A549 (cell line): ENCODE data around the gene FRMD4A.

Experiments used
- BHLHE40 ChIP-seq: IDR thresholded peaks from 2 replicates; pipeline ENCODE4 v1.6.1; 2012; ENCODE audit warnings: low read depth, low read length, inconsistent platforms
- EHMT2 ChIP-seq: fragments of 200-600 bp; sonication (generic); IDR thresholded peaks from 2 replicates; pipeline ENCODE4 v1.6.1; 2016; ENCODE audit warnings: antibody characterized with exemption, low read depth, mild to moderate bottlenecking, moderate library complexity
- EP300 ChIP-seq, 2 experiments: fragments of >200 bp; sonication (Bioruptor Twin); formaldehyde crosslinking; IDR thresholded peaks; 2 replicates in 1 of 2; 3 replicates in 1 of 2; pipeline ENCODE4 v1.6.1; 2016 to 2017
- FOSL2 ChIP-seq, 2 experiments: fragments of 450-650 bp in 1 of 2; fragments of >200 bp in 1 of 2; sonication (Bioruptor Twin) in 1 of 2; formaldehyde crosslinking; IDR thresholded peaks; 2 replicates each; pipeline versions ENCODE4 v1.5.0 to v1.6.1; 2016 to 2020; ENCODE audit warnings: mild to moderate bottlenecking in 1 of 2, moderate library complexity in 1 of 2
- JUNB ChIP-seq: fragments of >200 bp; sonication (Bioruptor Twin); formaldehyde crosslinking; IDR thresholded peaks from 2 replicates; pipeline ENCODE4 v1.6.1; 2016
- POLR2A ChIP-seq: IDR thresholded peaks from 2 replicates; pipeline ENCODE4 v1.6.1; 2012; ENCODE audit warnings: mild to moderate bottlenecking, low read length
- RAD21 ChIP-seq, 2 experiments: fragments of >200 bp in 1 of 2; sonication (Bioruptor Twin) in 1 of 2; formaldehyde crosslinking in 1 of 2; IDR thresholded peaks in 1 of 2; conservative IDR thresholded peaks in 1 of 2; 2 replicates in 1 of 2; 3 replicates in 1 of 2; pipeline ENCODE4 v1.6.1; 2012 to 2018; ENCODE audit warnings: inconsistent platforms in 1 of 2
- SMC3 ChIP-seq: fragments of >200 bp; sonication (Bioruptor Twin); formaldehyde crosslinking; IDR thresholded peaks from 3 replicates; pipeline ENCODE4 v1.6.1; 2018; ENCODE audit warnings: inconsistent platforms
- SREBF2 ChIP-seq: fragments of 450-650 bp; IDR thresholded peaks from 2 replicates; pipeline ENCODE4 v1.6.1; 2014; ENCODE audit warnings: mild to moderate bottlenecking, moderate library complexity
- TP53 ChIP-seq: fragments of 250-450 bp; sonication (Bioruptor Pico); IDR thresholded peaks from 2 replicates; pipeline ENCODE4 v1.5.0; 2021; ENCODE audit warnings: mild to moderate bottlenecking, moderate library complexity
- ZSCAN20 ChIP-seq: fragments of 250-450 bp; sonication (Bioruptor Pico); IDR thresholded peaks from 2 replicates; pipeline ENCODE4 v1.8.0; 2022; ENCODE audit warnings: mild to moderate bottlenecking, moderate library complexity
- TF ChIP-seq, protein P1 (sequence below): fragments of >200 bp; sonication (Bioruptor Twin); formaldehyde crosslinking; IDR thresholded peaks from 3 replicates; pipeline ENCODE4 v1.5.1; 2016
- TF ChIP-seq, protein P2 (sequence below): fragments of 450-650 bp; IDR thresholded peaks from 2 replicates; pipeline ENCODE4 v1.6.1; 2014; ENCODE audit warnings: antibody characterized with exemption
- TF ChIP-seq, protein P3 (sequence below): IDR thresholded peaks from 2 replicates; pipeline ENCODE4 v1.6.1; 2012

DNA sequence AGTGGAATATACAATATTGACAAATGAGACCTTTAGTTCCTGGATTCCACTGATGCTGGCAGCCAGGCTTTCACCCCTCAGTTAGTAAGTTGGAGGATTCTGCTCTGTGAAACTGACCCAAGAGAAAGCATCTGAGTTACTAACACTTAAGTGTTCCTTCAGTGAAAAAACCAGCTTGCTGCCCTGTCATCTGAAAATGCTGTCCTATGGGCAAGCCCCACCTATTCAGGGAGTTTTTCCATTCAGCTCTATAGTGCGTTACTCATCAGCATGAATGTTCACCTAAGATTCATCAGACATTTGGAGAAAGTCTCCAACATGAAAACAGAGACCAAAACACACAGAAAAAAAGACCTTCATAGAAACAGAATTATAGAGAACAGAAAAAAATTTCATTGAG lies 706.1 kb downstream of the FRMD4A start:
- TF ChIP-seq FOSL2 (IDR thresholded peaks at IDR 0.05) (no peak), FOSL2 (CRISPR knock-in tag; IDR thresholded peaks at IDR 0.05) (no peak), EHMT2 (no peak), JUNB (no peak), EP300 (IDR thresholded peaks at IDR 0.05) (no peak), RAD21 (conservative IDR thresholded peaks at IDR 0.05 in 1 of 2, IDR thresholded peaks at IDR 0.05 in 1 of 2) (no peak), TP53 (CRISPR knock-in tag) (no peak), BHLHE40 (no peak), SREBF2 (no peak), SMC3 (no peak), ZSCAN20 (no peak), POLR2A (no peak)
- TF ChIP-seq, protein P1, sequence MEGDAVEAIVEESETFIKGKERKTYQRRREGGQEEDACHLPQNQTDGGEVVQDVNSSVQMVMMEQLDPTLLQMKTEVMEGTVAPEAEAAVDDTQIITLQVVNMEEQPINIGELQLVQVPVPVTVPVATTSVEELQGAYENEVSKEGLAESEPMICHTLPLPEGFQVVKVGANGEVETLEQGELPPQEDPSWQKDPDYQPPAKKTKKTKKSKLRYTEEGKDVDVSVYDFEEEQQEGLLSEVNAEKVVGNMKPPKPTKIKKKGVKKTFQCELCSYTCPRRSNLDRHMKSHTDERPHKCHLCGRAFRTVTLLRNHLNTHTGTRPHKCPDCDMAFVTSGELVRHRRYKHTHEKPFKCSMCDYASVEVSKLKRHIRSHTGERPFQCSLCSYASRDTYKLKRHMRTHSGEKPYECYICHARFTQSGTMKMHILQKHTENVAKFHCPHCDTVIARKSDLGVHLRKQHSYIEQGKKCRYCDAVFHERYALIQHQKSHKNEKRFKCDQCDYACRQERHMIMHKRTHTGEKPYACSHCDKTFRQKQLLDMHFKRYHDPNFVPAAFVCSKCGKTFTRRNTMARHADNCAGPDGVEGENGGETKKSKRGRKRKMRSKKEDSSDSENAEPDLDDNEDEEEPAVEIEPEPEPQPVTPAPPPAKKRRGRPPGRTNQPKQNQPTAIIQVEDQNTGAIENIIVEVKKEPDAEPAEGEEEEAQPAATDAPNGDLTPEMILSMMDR, result no peak
- TF ChIP-seq, protein P2, sequence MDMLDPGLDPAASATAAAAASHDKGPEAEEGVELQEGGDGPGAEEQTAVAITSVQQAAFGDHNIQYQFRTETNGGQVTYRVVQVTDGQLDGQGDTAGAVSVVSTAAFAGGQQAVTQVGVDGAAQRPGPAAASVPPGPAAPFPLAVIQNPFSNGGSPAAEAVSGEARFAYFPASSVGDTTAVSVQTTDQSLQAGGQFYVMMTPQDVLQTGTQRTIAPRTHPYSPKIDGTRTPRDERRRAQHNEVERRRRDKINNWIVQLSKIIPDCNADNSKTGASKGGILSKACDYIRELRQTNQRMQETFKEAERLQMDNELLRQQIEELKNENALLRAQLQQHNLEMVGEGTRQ, result no peak
- TF ChIP-seq, protein P3, sequence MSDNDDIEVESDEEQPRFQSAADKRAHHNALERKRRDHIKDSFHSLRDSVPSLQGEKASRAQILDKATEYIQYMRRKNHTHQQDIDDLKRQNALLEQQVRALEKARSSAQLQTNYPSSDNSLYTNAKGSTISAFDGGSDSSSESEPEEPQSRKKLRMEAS, result no peak
